SU-DHL-6 (cell line): ENCODE measurements around the gene ANKRD33.
A peak's percentile ranks its signal among the peaks of the same experiment; 100 is the strongest.

Source experiments
- H2AFZ ChIP-seq: fragments of 200-600 bp; sonication (generic); 2 replicates; pipeline ENCODE4 v1.6.1; 2014; ENCODE audit warnings: low read depth, mild to moderate bottlenecking, moderate library complexity, mixed read lengths, antibody characterized with exemption, low read length; ENCODE audit not compliant: severe bottlenecking
- H3F3A ChIP-seq: fragments of 200-600 bp; shearing (Covaris generic); 2 replicates; pipeline ENCODE4 v1.6.0; 2016; ENCODE audit warnings: antibody characterized with exemption, mild to moderate bottlenecking; ENCODE audit not compliant: insufficient read depth
- H3K27ac ChIP-seq: fragments of 200-600 bp; sonication (generic); 2 replicates; pipeline ENCODE4 v1.5.1; 2016; ENCODE audit warnings: low read depth, mild to moderate bottlenecking, low read length, moderate library complexity, mixed read lengths
- H3K27me3 ChIP-seq: fragments of 200-600 bp; sonication (generic), shearing (Covaris generic); 2 replicates; pipeline ENCODE4 v1.6.0; 2014; ENCODE audit warnings: mild to moderate bottlenecking, low read length
- H3K36me3 ChIP-seq: fragments of 200-600 bp; sonication (generic); 2 replicates; pipeline ENCODE4 v1.6.1; 2014; ENCODE audit warnings: mild to moderate bottlenecking, low read length, mixed read lengths
- H3K4me2 ChIP-seq: fragments of 300-600, 200-600 bp; shearing (Covaris generic), sonication (generic); 2 replicates; pipeline ENCODE4 v1.6.0; 2014; ENCODE audit warnings: low read length, low read depth, mild to moderate bottlenecking; ENCODE audit not compliant: poor library complexity, severe bottlenecking
- H3K4me3 ChIP-seq: fragments of 200-600 bp; sonication (generic); 2 replicates; pipeline ENCODE4 v1.5.1; 2014; ENCODE audit warnings: antibody characterized with exemption, low read length, mild to moderate bottlenecking, mixed read lengths; ENCODE audit not compliant: insufficient read depth, poor library complexity, severe bottlenecking
- H3K79me2 ChIP-seq: fragments of 200-600 bp; sonication (generic); 2 replicates; pipeline ENCODE4 v1.6.1; 2014; ENCODE audit warnings: mild to moderate bottlenecking, low read length, moderate library complexity; ENCODE audit not compliant: insufficient read depth
- H3K9ac ChIP-seq: fragments of 200-600 bp; sonication (generic); 2 replicates; pipeline ENCODE4 v1.7.0; 2014; ENCODE audit warnings: mild to moderate bottlenecking, low read length
- H3K9me2 ChIP-seq: fragments of 200-600 bp; sonication (generic); replicated peaks from 2 replicates; pipeline ENCODE4 v1.6.1; 2014; ENCODE audit warnings: low read length; ENCODE audit not compliant: insufficient read depth
- H3K9me3 ChIP-seq: fragments of 200-600 bp; sonication (generic); 2 replicates; pipeline ENCODE4 v1.6.1; 2014; ENCODE audit warnings: low read length, mixed read lengths; ENCODE audit not compliant: insufficient read depth
- H4K20me1 ChIP-seq: fragments of 200-600 bp; sonication (generic); 2 replicates; pipeline ENCODE4 v1.6.1; 2014; ENCODE audit warnings: low read depth, mild to moderate bottlenecking, antibody characterized with exemption, low read length, moderate library complexity, mixed read lengths
- EZH2phosphoT487 ChIP-seq: fragments of 200-600 bp; sonication (generic), shearing (Covaris generic); conservative IDR thresholded peaks from 2 replicates; pipeline ENCODE4 v1.6.1; 2018; ENCODE audit warnings: mild to moderate bottlenecking, antibody characterized with exemption, low read length, moderate library complexity, mixed read lengths
- TF ChIP-seq, protein P1 (sequence below): fragments of 200-600 bp; sonication (generic); IDR thresholded peaks from one replicate; pipeline ENCODE4 v1.5.1; 2017; ENCODE audit warnings: antibody characterized with exemption, mild to moderate bottlenecking, low read length, moderate library complexity; ENCODE audit not compliant: insufficient read depth, poor library complexity, severe bottlenecking

Gene ANKRD33

DNA sequence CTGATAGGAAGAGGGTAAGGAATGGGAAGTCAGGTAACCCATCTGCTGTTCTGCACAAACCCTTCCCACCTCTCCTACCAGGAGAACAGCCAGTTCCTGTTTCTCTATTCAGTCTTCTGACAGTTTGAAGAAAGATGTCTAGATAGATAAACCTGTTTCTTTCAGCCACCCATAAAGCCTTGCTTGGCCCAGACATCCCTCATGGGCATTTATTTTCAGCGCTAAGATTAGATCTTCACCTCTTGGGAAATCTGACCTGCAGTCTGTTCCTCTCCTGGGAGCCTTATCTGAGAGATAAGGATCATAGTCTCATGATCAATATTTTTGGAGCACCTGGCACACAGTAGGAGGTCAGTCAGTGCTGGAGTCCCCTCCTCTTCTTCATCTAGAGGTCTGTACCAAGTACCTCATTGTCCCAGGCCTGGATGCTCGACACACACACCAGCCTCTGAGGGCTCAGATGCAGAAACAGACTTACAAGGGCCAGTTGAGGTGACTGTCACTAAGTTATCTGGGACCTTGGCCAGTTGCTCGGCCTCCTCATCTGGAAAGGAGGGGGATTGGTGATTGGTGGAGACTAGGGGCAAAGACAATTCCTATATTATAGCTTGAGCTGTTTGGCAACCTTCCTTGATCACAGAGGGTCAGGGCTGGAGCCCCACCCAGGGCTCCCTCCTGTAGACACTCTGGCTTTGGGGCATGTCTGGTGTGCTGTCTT is 37.6 kb downstream of the ANKRD33 start:
- Histone ChIP-seq H3K27me3 (no peaks in the 10 kb centered on the region), H3K9me2 (no peaks in the 10 kb centered on the region), H3F3A (no peaks in the 10 kb centered on the region), H3K4me2 (no peak overlapping the region), H3K36me3 (no peaks in the 10 kb centered on the region), H4K20me1 (no peaks in the 10 kb centered on the region), H3K9me3 (no peaks in the 10 kb centered on the region), H3K9ac (no peak overlapping the region), H2AFZ (no peak overlapping the region), H3K79me2 (no peaks in the 10 kb centered on the region), H3K27ac (no peak overlapping the region), H3K4me3 (no peak overlapping the region)
- no peak for TF ChIP-seq EZH2phosphoT487
- TF ChIP-seq, protein P1, sequence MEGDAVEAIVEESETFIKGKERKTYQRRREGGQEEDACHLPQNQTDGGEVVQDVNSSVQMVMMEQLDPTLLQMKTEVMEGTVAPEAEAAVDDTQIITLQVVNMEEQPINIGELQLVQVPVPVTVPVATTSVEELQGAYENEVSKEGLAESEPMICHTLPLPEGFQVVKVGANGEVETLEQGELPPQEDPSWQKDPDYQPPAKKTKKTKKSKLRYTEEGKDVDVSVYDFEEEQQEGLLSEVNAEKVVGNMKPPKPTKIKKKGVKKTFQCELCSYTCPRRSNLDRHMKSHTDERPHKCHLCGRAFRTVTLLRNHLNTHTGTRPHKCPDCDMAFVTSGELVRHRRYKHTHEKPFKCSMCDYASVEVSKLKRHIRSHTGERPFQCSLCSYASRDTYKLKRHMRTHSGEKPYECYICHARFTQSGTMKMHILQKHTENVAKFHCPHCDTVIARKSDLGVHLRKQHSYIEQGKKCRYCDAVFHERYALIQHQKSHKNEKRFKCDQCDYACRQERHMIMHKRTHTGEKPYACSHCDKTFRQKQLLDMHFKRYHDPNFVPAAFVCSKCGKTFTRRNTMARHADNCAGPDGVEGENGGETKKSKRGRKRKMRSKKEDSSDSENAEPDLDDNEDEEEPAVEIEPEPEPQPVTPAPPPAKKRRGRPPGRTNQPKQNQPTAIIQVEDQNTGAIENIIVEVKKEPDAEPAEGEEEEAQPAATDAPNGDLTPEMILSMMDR = no peak

DNA sequence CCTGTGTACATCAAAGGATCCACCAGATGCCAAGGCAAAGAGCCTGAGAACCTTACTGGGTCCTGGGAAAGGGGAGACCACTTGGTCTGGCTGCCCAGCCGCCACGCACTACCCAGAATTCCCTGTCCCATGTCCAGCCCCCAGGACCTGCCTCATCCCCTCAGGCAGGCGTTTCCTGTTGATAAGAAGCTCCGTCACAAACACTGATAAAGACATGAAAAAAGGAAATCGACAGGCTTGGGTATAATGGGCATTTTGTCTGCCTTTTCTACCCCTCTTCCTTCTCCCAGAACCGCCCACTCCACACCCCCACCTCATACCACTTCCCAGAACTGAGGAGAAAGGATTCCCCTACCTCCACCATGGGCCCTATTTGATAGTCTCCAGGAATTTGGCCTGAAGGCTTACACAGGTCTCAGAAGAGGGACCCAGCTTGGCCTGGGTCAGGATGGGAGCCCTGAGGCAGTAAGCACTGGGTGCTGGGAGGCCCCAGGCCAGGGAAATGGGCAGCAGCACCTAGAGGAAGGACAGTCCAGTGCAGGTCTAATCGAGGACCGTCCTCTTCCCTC is 38.2 kb downstream of the ANKRD33 start:
- no peak overlapping the region for H2AFZ ChIP-seq
- H3F3A ChIP-seq = no peaks in the 10 kb centered on the region
- no peak overlapping the region for H3K4me2 ChIP-seq
- H3K4me3 ChIP-seq = no peak overlapping the region
- no peaks in the 10 kb centered on the region for H3K36me3 ChIP-seq
- H3K79me2 ChIP-seq = no peaks in the 10 kb centered on the region
- no peaks in the 10 kb centered on the region for H4K20me1 ChIP-seq
- H3K9me3 ChIP-seq = no peaks in the 10 kb centered on the region
- no peak overlapping the region for H3K9ac ChIP-seq
- H3K27ac ChIP-seq = no peak overlapping the region
- H3K9me2 ChIP-seq = no peaks in the 10 kb centered on the region
- TF ChIP-seq, protein P1 = no peak
- TF ChIP-seq EZH2phosphoT487 = no peak
- H3K27me3 ChIP-seq = no peaks in the 10 kb centered on the region

DNA sequence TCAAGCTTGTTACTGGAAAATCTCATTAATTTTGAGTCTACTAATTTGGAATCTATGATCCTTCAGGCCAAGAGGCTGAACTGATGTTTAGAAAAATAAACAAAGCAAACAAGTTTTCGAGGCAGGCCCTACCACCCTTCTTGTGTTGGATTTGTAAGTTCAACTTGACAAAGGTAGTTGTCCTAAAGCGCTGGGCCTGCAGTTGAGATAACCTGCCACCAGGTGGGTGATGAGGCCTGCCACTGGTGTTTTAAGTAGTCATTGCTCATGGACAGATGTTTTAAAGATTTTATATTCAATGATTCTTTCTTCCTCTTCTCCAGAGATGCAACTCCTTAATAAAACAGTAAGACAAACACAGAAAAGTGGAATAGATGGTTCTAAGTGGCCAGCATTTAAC is 38.8 kb downstream of the ANKRD33 start:
- Histone ChIP-seq H3F3A (no peaks in the 10 kb centered on the region), H3K9ac (no peak overlapping the region), H3K27ac (no peak overlapping the region), H3K9me3 (no peaks in the 10 kb centered on the region), H3K4me3 (no peak overlapping the region), H2AFZ (no peak overlapping the region), H3K79me2 (no peaks in the 10 kb centered on the region), H3K4me2 (no peak overlapping the region), H3K27me3 (no peaks in the 10 kb centered on the region), H3K9me2 (no peaks in the 10 kb centered on the region), H3K36me3 (no peaks in the 10 kb centered on the region), H4K20me1 (no peaks in the 10 kb centered on the region)
- TF ChIP-seq, protein P1 = peak; percentile 42
- no peak for TF ChIP-seq EZH2phosphoT487
